Fibroblast of the aortic adventitia (primary cell): Measurements from ENCODE around the gene ARL5C. TPM values are rescaled to one million over a fixed set of nuclear protein-coding genes. Genes with fewer than 3 reads are reported as not detected.
"Not testable (repeated sequence)": the region's sequence is repeated elsewhere in the genome, so short reads cannot be mapped to it uniquely, and the experiment has no call there.

ENCODE experiments used
- DNase-seq: peaks from one replicate; pipeline ENCODE4 v3.0.0-alpha.2; 2010; ENCODE audit warnings: low read depth
- H3K4me3 ChIP-seq: 2 replicates; pipeline ENCODE4 v1.5.1; 2011; ENCODE audit warnings: low read depth, mild to moderate bottlenecking, control low read depth, low read length, moderate library complexity
- CTCF ChIP-seq: IDR thresholded peaks from 2 replicates; pipeline ENCODE4 v1.5.1; 2011; ENCODE audit warnings: mild to moderate bottlenecking, low read length, control low read depth, inconsistent platforms; ENCODE audit not compliant: insufficient read depth
- total RNA-seq: library from RNA; depleted of rRNA; stranded (reverse); fragments of >200 nt; gene quantifications from 2 replicates; pipeline ENCODE4 v1.2.3, GENCODE V29; 2012; ENCODE audit warnings: low replicate concordance

Gene ARL5C
- total RNA-seq, 1 donor, result not detected

GRCh38 chr17:39131616-39132015 is 34.3 kb downstream of the ARL5C start:
- no peak overlapping the region for H3K4me3 ChIP-seq
- no peak for DNase-seq
- no peak for TF ChIP-seq CTCF

DNA sequence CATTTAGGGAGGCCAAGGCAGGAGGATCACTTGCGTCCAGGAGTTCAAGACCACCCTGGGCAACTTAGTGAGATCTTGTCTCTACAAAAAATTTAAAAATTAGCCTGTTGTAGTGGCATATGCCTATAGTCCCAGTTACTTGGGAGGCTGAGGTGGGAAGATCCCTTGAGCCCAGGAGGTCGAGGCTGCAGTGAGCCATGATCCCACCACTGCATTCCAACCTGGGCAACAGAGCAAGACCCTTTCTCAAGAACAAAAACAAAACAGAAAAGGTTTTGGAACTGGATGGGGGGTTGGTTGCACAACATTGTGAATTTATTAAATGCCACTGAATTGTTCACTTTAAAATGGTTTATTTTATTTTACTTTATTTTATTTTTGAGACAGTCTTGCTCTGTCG is 35.8 kb downstream of the ARL5C start:
- DNase-seq, result no peak
- no peak for TF ChIP-seq CTCF

GRCh38 chr17:39129544-39129943 is 36.4 kb downstream of the ARL5C start:
- not testable (repeated sequence) for H3K4me3 ChIP-seq, DNase-seq

More for the DNA sequence above, 35.8 kb downstream of the ARL5C start:
- H3K4me3 ChIP-seq, result no peak overlapping the region

DNA sequence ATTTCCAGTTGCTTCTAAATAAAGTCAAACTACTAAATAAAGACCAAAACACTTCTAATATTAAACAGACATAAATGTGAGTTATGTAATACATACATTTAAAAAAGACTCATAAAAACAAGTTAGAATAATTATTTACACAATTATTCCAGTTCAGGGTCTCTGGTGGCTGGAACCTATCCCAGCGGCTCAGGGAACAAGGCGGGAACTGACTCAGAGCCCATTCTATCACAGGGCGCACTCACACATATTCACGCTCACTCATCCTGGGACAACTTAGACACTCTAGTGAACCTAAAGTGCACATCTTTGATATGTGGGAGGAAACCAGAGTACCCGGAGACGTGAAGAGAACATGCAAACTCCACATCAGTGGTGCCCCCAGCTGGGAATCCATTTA is 39.5 kb downstream of the ARL5C start:
- DNase-seq, result no peak
- TF ChIP-seq CTCF, result no peak
- no peak overlapping the region for H3K4me3 ChIP-seq

GRCh38 chr17:39125143-39125875 is 40.7 kb downstream of the ARL5C start:
- H3K4me3 ChIP-seq, result no peak overlapping the region
- no peak for TF ChIP-seq CTCF
- DNase-seq, result no peak

DNA sequence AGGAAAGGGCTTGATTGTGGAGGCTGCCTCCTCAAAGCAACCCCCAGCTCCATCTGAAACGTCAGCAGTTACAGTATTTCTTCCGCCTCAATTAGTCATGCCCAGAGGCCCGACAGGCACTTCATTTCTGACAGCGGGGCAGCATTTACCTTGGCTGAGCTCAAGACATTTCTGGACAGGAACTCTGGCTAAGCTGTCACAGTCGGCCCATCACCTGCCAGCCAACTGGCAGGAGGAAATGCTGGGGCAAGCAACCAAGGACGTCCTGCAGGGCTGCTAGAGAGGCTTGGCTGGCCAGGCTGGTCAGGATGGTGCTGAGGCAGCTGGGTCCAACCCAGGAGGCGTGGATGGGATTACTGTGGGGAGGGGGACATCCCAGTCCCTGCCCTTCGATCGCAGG is 42.3 kb downstream of the ARL5C start:
- DNase-seq, result no peak
- no peak overlapping the region for H3K4me3 ChIP-seq
- no peak for TF ChIP-seq CTCF

DNA sequence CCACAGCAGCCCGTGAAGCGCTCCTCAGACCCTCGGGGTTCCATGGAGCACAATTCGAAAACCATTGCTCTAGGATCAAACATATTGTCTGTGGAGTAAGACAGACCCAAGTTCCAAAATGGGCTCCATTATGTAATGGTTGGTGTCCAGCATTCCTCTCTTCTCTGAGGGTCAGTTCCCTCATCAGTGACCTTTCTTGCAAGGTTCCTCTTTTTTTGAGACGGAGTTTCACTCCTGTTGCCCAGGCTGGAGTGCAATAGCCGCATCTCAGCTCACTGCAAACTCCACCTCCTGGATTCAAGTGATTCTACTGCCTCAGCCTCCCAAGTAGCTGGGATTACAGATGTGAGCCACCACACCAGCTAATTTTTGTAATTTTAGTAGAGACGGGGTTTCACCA is 43.0 kb downstream of the ARL5C start:
- DNase-seq, result no peak
- TF ChIP-seq CTCF, result no peak
- H3K4me3 ChIP-seq, result no peak overlapping the region

DNA sequence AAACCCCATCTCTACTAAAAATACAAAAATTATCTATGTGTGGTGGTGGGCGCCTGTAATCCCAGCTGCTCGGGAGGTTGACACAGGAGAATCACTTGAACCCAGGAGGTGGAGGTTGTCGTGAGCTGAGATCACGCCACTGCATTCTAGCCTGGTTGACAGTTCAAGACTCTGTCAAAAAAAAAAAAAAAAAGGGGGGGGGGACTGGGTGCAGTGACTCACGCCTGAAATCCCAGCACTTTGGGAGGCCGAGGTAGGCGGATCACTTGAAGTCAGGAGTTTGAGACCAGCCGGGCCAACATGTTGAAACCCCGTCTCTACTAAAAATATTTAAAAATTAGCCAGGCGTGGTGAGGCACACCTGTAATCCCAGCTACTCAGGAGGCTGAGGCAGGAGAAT is 44.0 kb downstream of the ARL5C start:
- not testable (repeated sequence) for DNase-seq, H3K4me3 ChIP-seq
